IPS-11a (cell line): ENCODE results near the gene BACH2.

Experiments
- H3K4me3 ChIP-seq: one replicate; pipeline ENCODE4 v1.5.1; 2013; ENCODE audit warnings: low read depth, low read length, control low read depth

Gene BACH2

DNA sequence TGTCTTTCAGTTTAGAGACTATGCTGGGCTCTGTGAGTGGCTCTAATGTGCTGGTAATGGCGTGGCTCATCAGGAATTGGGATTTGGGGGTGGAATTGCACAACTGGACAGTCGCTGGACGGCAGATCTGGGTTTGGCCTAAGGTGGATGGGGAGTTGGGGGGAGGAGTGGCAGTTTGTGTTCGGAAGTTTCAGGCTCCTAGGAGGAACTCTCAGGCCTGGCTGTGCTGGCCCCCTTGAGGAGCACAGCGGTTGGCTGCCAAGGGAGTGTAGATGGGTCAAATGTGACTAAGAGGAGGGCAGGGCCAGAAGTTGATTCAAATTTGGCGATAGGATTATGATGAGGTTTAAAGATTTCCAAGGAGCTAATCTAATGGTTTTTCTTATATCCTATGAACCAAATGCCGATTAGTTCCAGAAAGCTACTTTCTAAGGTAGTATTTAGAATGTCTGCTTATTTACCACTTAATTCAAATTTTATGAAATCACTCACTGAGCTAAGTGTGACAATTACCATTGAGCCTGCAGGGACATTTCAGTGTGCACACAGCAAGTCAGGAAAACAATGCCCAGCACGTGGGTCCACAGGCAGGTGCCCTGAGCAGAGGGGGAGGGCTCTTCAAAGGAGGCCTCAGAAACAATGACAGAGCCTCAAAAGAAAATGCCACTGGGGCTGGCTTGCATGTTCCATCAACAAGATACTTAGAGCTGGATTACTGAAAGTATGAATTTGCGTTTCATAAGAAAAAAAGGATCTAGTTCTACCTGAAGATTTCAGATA lies 291.4 kb downstream of the BACH2 start:
- no peak overlapping the region for H3K4me3 ChIP-seq

DNA sequence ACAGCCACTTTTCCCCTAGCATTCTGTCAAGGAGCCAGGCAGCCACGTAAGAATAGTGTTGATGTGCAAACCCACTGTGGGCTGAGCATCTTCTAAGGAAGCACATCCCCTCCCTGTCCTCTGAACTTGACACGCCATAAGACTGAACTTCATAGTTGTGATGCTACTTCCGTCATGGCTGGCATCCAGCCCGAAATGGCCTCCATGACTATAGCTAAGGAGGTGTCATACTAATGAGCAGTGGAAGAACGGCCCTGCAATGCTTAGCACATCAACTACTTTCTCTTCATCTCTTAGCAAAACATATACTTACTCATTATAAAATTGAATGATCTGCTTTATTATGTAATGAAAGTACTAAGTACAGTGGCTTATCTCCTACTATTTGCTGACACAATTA lies 292.1 kb downstream of the BACH2 start:
- no peak overlapping the region for H3K4me3 ChIP-seq

DNA sequence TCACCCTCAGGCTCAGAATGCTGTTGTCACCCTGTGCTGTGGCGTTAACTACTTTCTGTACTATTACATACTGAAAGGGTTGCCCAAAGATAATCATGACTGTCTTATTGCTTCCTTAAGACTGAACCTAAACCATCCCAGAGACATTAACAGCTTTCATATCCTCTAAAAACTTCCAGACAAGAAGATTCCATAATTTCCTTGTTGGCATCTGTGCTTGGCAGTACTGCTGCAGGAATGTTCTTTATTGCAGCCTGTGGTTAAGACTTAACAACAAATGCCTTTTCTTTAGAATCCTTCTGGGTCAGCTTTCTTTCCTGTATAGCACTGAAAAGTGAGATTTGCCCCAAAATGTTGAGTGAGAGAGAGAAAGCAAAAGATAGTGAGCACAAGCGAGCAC lies 292.7 kb downstream of the BACH2 start:
- no peak overlapping the region for H3K4me3 ChIP-seq

DNA sequence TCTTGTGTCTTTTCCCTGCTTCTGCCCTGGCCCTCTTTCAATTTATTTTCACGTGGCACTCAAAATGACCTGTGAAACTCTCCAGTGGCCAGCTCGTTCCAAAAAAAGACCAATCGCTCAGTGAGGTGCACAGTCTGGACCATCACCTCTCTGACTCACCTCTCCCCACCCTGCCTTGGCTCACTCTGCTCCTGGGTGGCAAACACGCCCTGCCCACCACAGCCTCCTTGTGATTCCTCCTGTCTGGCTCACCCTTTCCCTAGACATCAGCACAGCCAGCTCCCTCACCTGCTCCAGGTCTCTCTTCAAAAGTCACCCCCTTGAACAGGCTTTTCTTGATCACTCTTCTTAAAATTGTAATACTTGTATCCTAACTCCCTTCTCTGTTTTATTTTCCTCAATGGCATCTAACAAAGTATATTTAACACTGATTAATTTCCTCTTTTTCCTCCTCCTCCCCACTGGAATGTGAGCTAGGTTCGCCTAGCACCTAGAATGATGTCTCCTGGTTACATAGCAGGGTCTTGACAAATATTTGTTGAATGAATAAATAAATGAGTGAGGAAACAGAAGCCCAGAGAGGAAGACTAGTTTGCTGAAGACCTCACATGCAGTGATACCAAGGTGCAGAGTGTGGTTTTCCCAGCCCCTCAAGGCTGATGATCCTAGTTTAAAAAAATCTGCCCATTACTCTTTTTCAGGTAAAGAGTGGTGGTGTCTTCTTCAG lies 293.4 kb downstream of the BACH2 start:
- no peak overlapping the region for H3K4me3 ChIP-seq

DNA sequence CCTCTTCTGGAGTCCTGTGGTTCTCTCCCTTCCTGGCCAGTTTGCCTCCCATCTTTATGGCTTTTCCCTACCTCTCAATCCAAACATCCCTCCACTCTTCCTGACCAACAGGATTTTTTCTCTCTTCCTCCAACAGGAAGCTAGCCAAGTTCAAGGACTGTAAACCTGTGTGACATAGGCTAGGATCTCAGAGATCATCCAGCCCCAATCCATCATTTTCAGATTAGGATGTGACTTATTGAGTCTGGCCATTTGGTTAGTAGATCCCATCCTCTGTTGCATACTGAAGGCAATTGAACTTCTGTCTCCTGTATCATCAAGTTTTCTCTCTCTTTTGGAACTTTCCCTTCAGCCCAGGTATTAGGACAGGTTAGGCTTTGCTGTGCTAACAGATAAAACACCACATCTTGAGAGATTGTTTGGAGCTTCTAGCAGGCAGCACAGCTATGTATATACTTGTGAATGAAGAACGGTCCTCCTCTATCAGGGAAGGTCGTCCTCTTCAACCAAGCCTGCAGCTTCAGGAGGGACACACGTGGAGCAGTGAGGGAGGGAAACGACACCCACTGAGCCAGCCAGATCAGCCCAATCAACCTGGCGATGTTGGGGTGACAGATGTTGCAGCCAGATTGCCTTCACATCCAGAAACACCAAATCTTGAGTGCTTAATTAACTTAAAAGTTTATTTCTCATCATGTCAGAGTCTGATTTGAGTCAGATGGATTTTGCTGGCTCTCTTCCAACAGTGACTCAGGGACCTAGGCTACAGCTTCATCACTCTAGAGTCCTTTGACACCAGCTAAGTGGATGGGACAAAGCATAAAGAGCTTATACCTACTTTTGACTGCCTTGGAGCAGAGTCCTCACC lies 295.5 kb downstream of the BACH2 start:
- no peak overlapping the region for H3K4me3 ChIP-seq

DNA sequence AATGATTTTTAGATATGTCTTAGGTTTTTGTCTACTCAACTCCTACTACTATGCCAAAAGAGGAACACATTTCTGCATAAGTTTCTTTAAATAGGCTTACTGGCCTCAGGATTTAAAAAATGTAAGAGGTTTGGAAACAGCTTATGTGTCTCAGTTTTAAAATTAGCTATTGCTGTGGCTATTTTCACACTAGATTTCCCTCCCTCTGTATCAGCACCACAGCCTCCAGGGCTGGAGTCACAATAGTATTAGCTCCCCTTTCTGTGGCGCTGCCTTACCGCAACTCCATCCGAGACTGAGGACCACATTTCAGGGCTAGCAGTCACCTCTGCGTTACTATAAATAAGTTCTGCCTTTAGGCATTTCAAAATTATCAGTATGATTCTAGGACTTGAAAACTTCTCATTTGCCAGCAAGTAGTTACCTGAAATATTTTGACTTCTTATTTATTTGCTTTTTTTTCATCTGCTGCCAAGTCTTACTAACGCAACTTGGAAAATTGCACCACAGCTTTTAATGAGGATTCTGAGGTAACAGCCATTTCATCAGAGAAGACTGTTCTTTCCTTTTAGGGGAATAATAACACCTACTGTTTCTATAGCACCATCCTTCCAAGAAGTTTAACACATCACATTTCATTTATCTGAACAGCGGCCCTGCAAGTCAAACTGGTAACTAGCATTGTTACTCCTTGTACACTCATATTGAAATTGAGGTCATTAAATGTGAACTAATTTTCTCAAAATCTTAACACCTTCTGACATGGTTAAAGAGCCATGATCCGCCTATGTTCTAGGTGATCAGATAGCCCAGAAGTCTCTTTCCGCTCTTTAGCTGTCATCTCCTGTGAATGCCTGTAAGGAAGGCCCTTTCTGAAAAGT lies 296.5 kb downstream of the BACH2 start:
- no peak overlapping the region for H3K4me3 ChIP-seq

DNA sequence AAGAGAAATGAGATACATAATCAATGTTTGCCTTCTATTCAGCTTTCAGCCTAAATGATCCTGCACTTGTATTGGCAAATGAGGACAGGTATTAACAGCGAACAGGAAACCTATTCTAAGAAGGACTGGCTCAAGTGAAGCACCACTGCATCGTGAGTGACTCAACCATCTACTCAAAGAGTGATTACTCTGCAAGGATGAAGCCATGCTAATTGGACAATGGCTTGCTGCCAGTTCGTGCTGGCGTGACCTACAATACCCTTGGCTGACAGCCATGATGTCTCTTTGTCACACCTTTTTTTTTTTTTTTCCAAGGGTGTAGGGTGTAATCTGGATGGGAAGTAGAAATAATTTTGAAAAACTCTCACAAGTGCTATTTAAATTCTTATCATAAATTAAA lies 297.5 kb downstream of the BACH2 start:
- no peak overlapping the region for H3K4me3 ChIP-seq

DNA sequence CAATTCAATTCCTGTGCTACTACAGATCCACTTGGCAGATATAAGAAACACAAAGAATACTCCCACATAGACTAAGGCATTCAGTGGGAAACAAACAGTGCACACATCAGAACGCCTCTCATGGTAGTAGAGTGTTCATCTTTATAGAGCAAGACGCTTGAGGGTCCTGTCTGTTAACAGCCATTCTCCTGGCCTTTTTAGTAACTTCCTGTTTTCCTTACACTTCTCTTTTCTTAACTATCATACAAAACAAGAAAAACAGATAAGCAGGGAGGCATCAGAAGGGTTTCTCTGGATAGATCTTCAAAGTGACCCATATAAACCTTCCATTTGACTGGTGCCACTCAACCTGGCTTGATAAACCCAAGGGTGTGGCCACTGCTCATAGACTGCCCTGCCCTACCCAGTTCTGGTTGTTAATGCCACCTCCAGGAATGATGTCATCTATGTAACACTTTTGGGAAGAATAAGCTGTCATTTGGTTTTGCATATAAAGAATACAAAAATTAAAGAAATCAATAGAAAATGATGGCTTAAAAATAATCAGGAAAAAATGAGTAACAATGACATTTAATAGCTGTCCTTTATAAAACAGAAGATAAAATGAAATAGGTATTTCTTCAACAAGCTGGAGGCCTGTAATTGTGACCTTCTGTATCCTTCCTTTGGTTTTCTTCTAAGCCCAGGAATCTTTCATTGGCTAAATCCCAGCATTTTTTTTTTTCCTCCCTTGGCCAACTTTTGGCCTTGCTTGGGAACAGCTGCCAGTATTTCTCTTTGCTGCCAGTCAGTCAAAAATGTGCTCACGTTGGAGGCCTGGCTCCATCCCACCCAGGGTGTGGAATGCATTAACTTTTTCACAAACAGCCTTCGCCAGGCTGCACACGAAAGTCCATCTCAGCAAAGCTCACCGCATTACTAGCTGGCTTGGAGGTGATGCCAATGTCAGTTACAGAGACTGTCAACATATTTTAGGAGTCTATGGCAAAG lies 298.9 kb downstream of the BACH2 start:
- no peak overlapping the region for H3K4me3 ChIP-seq

DNA sequence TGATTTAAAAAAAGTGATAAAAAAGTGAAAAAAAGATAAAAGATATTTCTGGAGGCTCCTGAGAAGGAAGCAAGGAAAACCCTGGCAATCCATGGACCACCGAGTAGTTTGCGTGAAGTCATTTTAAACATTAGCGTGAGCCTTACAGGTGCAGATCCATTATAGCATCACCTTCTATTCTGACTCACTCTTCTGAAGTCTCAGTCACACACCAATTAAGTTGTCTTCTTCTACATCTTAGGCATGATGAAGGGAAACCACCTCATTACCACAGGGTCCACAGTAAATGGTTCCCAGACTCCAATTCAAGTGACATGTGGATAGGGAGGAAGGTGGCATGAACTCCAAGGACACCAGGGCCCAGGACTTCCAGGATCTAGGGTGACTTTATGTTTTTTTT lies 303.2 kb downstream of the BACH2 start:
- no peak overlapping the region for H3K4me3 ChIP-seq

DNA sequence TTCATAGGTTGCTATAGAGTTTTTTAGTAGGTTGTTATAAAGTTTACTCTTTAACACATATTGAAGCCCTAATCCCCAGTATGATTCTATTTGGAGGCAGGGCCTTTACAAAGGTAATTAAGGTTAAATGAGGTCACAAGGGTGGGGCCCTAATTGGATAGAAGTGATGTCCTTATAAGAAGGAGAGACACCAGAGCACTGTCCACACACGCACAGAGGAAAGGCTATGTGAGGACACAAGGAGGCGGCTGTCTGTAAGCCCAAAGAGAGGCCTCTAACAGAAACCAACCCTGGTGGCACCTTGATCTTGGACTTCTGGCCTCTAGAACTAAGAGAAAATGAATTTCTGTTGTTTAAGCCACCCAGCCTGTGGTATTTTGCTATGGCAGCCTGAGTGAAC lies 303.8 kb downstream of the BACH2 start:
- no peak overlapping the region for H3K4me3 ChIP-seq

DNA sequence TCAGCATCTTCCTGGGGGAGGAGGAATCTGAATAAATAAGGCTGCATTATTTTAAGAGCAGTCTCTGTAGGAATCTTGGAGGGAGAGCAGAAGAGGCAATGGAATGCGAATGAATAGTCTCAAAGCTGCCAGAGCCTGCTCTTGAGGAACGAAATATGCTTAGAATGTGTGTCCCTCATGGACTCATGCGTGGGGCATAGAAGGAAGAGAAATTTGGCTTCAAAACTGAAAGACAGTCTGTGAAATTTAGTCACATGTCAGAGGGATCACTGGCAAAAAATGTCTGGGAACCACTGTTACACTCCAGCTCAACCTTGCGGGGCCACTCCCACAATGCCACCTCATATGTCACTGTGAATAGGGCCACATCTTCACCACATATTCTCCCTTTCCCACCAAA lies 306.9 kb downstream of the BACH2 start:
- no peak overlapping the region for H3K4me3 ChIP-seq

DNA sequence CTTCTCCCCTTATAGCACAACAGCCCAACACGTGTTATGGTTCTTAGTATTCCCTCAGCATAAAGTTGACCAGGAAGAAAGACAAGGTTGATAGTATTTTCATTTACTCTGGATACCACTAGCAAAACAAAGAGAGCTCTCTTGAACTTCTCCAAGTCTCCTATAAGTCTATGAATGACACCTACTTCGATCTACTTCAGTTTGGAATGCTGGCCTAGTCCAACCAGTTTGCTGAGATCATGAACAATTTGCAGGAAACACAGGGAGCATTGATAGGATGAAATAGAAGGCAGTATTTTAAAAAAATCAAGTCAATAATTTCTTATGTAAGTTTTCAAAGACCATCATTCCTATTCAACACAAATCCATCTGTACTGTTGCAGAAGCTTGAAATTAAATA lies 308.8 kb downstream of the BACH2 start:
- no peak overlapping the region for H3K4me3 ChIP-seq

DNA sequence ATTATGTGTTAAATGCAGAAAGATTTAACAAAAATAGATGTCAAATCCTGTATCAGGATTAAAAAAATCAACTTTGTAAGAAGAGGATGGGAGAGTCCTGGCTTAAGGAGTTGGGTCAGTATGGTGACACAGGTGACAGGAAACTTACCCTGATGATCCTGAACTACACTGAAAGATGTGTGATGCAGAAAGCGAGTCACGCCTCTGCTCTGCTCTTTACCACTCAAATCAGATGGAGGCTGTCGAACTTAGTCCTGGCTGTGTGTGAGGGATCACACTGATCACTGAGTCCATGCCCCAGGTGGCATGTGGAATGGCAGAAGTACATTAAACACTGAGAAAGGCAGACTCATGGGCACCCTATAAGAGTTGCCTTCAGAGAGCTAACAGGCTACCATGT lies 309.5 kb downstream of the BACH2 start:
- no peak overlapping the region for H3K4me3 ChIP-seq

DNA sequence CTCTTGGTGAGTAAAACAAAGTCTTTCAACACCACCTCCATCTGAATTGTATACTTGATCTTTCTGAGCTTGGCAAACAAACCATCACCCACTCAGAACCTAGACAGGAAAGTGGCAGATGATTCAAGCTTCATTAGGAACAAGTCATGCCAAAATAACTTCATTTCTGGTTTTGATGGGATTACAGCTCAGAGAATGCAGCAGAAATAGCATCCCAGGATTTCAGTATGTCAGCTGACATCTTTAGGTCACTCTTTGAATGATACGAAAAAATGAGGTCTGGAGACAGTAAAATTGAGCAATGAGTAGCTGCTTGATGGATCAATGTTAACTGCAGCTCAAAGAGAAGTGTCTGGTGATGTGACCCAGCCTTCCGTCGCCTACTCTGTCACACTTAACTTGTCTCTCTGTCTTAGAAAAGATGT lies 310.0 kb downstream of the BACH2 start:
- H3K4me3 ChIP-seq: no peak overlapping the region

DNA sequence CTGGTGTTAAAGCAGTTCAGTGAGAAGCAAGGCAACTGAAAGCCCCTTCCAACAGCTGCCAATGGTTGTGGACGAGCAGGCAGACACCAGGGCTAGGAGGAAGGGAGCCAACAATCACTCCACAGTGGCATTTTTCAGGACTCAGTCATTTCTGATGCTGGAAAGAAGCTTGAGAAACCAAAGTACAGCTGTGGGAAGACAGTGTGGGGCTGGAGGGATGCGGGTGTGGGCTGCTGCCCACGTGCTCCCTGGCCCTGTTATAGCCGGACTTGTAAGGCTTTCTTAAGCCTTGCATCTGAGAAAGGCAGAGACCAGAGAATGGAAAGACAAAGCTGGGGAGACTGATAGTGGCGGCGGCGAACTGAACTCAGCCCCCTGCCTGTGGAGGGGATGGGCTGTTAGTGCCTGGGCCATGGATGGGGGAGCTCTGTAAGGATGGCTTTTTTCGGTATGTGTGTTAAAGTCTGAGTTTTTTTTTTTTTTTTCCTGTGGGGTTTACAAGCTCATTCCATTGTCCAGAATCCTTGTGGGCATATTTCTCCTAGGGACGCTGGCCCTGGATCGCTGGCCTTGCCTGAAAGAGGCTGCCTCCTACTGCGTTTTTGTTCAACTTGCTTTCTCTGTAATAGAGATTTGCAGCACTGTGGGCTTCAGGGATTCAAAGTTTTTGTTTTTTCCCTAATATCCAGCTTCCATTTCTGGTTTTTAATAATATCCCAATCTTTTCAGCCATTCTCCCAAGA lies 310.7 kb downstream of the BACH2 start:
- no peak overlapping the region for H3K4me3 ChIP-seq

DNA sequence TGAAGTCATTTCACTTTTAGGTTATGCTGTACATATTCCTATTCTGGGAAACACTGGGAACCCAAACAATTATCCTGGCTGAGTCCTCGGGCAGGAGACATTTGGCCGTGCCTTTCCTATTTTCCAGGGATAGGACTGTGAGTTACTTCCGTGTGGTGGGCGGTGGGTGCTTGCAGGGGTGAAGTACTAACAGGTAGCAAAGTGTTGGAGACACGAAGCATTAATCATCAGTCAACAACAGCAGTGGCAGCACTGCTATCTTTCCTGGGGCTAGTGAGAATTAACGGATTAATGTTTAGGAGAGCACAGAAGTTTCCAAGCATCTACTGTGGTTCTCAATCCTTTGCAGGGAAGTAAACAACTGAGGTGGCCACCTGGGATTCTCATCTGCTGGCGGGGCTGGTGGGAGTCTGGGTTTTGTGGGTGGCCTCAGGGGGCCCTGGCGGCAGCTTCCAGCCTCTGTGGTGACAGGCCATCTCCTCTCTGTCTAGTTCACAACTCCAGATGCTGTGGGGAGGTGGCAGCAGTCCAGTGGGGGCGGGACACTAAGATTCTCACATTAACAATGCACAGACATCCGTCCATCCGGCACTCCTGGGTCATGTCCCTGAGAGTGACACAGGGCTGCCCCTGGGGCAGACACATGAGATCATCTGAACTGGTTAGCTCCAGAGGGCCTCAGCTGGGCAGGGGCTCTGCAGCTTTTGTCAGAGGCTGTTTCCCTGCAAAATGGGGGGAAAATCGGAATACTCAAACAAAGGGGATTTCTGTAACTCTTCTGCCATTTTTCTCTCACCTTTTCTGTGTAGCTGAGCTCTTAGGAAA lies 311.5 kb downstream of the BACH2 start:
- no peak overlapping the region for H3K4me3 ChIP-seq

DNA sequence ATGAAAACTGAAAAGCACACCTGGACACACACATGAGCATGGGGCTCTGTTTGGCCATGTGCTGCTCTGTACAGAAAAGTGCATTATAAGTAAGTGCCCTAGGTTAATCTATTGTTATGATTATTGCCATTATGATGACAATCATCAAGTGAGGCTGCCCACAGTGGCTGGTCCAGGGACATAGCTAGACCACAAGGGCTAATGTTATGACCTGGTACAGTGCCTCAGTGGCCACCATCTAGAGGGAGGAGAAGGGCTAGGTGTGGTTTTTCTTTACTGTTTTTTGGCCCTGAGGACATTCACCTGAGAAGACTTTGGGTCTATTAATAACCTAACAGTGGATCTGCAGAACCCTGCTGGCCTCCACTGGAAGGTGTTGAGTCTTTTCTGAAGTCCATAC lies 316.3 kb downstream of the BACH2 start:
- no peak overlapping the region for H3K4me3 ChIP-seq
